ENCODE results near the gene RTL9.
"Not testable (repeated sequence)": the region's sequence is repeated elsewhere in the genome, so short reads cannot be mapped to it uniquely, and the experiment has no call there.

The RTL9 gene

DNA sequence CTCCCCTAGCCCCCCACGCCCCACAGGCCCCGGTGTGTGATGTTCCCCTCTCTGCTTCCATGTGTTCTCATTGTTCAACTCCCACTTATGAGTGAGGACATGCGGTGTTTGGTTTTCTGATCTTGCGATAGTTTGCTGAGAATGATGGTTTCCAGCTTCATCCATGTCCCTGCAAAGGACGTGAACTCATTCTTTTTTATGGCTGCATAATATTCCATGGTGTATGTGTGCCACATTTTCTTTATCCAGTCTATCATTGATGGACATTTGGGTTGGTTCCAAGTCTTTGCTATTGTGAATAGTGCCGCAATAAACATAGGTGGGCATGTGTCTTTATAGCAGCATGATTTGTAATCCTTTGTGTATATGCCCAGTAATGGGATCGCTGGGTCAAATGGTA lies 47.6 kb downstream of the RTL9 start:
- DNase-seq (ENCODE audit: low read depth, low spot score): not testable (repeated sequence)

DNA sequence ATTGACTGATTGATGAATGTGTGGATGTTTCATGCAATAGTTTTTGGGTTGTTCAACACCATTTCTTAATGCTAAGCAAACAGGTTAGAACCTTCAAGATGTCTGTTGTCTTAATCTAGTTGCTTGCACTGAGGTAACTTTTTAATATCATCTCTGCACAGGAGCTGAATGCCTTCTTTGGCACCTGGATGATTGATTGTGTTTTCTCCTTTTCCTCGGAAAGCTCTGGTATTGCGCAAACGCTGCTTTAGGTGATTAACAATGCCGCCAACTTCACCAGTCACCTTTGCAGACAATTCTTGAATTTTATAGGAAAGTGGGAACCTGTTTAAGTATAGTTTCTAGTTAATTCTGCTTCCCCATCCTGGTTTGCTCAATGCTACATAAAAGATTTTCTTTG lies 48.2 kb downstream of the RTL9 start:
- DNase-seq (ENCODE audit: low read depth, low spot score): no peak

DNA sequence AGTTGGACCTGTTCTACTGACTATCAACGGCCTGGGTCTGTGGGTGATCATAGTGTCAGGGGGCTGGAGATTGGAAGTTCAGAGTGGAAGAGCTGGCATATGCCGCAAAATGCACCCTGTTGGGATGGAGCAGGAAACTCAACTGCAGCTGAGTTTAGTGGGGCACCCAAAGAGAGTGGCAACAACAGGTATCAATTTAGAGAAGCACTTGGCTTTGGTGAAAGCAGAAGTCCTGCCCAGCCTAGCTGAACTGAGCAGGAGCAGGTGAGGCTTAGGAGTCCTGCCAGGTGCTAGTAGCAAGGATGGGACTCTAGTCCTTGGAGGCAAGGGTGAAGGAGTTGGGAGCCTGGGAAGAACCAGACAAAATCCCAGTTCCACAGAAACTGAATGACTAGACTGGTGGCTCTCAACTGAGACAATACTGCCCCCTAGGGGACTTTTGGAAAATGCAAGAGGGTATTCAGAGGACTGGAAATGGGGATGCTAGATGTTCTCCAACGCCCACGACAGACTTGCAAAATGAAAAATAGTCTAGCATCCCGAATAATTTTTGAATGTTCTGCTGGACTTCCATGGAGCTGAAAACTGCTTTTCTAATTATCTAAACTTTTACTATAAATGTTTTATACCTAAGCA lies 49.4 kb downstream of the RTL9 start:
- peak; percentile 70 for DNase-seq (ENCODE audit: low read depth, low spot score)

All from astrocyte of the hippocampus (primary cell).